AG09309 (cell line): ENCODE measurements around the gene HS2ST1.

Experiments used
- DNase-seq: peaks from one replicate; pipeline ENCODE4 v3.0.0-alpha.2; 2010; ENCODE audit warnings: low read depth
- H3K4me3 ChIP-seq: 2 replicates; pipeline ENCODE4 v1.5.1; 2011; ENCODE audit warnings: mild to moderate bottlenecking, low read depth, low read length, moderate library complexity; ENCODE audit not compliant: control insufficient read depth
- TF ChIP-seq, protein P1 (sequence below): IDR thresholded peaks from 2 replicates; pipeline ENCODE4 v1.5.1; 2011; ENCODE audit warnings: mild to moderate bottlenecking, low read depth, low read length, inconsistent platforms; ENCODE audit not compliant: insufficient read depth, control insufficient read depth; ENCODE audit errors: missing control alignments

HS2ST1 gene

DNA sequence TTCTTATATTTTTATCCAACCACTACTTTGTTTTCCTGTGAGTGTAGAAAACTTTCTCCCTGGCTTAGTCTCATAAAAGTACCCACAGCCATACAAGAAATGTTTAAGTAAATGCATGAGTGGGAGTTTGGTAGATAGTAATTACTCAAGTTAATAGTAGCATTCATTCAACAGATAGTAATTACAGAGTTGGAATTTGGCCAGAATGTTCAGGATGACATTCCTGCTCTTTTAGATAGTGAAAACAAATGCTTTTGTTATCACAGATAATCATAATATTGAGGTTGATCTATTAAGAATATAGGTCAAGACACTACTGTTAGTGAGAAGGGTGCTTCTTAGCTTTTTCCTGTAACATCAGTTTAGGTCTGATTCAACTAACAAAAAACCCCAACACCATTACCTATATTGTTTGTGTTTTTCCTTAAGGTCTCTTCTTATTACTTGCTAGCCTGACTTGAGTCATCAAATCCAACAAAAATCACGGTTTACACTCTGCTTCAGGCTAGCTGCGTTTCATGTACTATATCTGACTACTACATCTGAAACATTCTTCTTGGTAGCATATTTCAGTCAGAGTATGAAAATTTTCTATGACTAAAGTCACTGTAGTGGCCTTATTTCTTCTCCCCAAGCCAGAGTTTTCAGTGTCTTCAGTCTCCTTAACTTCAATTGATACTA lies 163.7 kb downstream of the HS2ST1 start:
- TF ChIP-seq, protein P1, sequence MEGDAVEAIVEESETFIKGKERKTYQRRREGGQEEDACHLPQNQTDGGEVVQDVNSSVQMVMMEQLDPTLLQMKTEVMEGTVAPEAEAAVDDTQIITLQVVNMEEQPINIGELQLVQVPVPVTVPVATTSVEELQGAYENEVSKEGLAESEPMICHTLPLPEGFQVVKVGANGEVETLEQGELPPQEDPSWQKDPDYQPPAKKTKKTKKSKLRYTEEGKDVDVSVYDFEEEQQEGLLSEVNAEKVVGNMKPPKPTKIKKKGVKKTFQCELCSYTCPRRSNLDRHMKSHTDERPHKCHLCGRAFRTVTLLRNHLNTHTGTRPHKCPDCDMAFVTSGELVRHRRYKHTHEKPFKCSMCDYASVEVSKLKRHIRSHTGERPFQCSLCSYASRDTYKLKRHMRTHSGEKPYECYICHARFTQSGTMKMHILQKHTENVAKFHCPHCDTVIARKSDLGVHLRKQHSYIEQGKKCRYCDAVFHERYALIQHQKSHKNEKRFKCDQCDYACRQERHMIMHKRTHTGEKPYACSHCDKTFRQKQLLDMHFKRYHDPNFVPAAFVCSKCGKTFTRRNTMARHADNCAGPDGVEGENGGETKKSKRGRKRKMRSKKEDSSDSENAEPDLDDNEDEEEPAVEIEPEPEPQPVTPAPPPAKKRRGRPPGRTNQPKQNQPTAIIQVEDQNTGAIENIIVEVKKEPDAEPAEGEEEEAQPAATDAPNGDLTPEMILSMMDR: no peak
- DNase-seq: no peak
- no peak overlapping the region for H3K4me3 ChIP-seq

DNA sequence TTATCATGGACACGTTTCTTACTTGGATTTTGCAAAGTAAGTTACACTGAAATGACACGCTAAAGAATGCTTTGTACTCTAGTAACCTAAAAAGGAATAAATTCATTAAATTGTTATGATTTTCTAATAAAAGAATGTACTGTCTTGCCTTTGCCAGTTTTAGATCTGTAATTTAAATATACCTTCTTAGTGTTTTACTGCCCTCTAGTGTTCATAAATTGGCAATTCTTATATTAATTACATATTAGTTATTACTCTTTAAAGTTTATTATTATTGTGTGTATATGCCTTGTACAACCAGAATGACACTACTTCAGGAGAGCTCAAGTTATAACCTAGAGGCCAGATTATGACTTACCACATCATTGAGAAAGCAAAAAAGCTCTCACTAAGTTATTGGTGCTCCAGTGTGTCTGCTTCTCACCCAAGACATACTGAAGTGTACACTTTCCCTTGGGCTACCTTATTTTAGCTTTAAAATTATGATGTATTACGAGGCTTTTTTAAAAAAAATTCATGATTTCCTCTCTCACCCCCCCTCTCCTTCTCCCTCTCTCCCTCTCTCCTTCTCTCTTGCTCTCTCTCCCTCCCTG lies 169.9 kb downstream of the HS2ST1 start:
- no peak overlapping the region for H3K4me3 ChIP-seq
- TF ChIP-seq, protein P1: peak; percentile 30
- peak; percentile 8 for DNase-seq

DNA sequence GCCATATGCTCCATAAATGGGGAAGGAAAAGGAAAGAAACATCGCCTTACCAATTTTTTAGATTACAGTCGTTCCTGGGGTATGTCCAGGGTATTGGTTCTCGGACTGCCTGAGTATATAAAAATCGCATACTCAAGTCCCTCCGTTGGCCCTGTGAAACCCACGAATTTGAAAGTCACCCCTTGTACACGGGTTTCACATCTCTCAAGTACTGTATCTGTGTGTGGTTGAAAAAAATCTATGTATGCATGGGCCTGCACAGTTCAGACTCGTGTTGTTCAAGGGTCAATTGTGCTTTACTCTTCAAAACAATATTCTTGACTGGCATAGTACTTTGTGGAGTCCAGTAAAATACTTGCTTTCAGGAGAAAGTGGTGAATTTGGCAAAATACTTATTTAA lies 171.7 kb downstream of the HS2ST1 start:
- no peak for DNase-seq
- TF ChIP-seq, protein P1: no peak
- H3K4me3 ChIP-seq: no peak overlapping the region

DNA sequence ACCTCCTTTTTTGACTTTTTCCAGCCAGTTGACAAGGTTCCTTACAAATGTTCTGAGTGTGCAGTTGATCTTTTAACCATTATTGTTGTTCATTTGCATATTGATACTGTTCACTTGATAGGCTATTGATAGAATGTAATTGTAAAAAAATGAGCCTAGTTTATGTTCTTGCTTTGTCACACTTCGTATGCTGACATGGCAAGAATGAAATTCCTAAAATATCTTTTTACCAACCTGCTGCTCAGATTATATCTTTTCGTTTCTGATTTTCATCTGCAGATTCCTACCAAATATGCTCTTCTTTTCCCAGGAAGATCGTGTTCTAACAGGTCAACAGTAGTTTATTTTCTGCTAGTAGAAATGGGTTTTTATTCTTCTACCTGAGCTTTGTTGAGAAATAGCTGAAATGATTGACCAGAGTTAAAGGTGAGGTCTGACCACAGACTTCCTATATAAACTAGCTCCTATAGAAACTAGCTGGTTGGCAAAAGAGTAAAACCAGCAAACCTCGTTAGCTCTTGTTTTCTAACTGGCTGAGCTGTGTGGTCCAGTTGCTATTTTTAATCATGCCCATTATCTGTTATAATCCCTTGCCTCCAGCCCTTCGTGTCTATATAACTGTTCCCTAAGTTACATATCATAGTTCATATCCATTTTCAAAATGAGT lies 174.8 kb downstream of the HS2ST1 start:
- TF ChIP-seq, protein P1: no peak
- no peak for DNase-seq
- H3K4me3 ChIP-seq: no peak overlapping the region

DNA sequence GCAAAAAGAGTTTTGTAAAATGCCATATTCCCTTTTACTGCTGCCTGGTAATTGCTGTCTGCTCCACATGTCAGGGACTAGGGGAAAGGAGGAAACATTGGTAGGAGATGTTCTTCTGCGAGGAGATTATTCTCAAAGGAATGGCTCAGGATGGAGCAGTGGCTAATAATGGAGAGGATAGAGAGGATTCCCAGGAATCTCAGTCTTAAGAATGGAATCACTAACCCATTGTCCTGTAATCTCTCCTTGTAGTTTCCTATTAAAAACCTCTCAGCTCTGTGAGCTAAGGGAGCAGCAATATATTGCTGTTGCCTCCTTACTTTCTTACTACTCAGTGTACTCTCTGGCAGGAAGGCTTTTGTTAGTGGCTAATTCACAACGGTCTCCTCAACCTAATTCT lies 175.4 kb downstream of the HS2ST1 start:
- TF ChIP-seq, protein P1: no peak
- DNase-seq: no peak
- H3K4me3 ChIP-seq: no peak overlapping the region

- no peak for DNase-seq
Observed at GRCh38 chr1:87091425-87091824, 177.0 kb downstream of the HS2ST1 start.

More at GRCh38 chr1:87091425-87091824, 177.0 kb downstream of the HS2ST1 start:
- TF ChIP-seq, protein P1: no peak
- H3K4me3 ChIP-seq: no peak overlapping the region
